Heart left ventricle (tissue), 13 donors: ENCODE measurements around the gene NAPSA.

ENCODE experiments used
- CTCF ChIP-seq, 12 donors: fragments of 200-600 bp; sonication (generic) in 4 of 12; IDR thresholded peaks; one replicate each; pipeline versions ENCODE4 v1.5.0 to v1.8.0; 2018 to 2022; ENCODE audit warnings: antibody characterized with exemption in 12 of 12, mild to moderate bottlenecking in 5 of 12
- POLR2A ChIP-seq, 2 donors: fragments of 450-650 bp; IDR thresholded peaks; one replicate each; pipeline ENCODE4 v1.6.1; 2017; ENCODE audit warnings: antibody characterized with exemption in 2 of 2, mild to moderate bottlenecking in 2 of 2, moderate library complexity in 2 of 2
- donor health status: ischemic (EF 13 %, LVEDD 7.1; RV severe dilation, severe dysfunction).
- donor health status: DM: no; HTN: yes; CAD: no.
- donor health status: DM: no; HTN: no; CAD: no.
- donor health status: ischemic (EF 25% LVEDD 6.9; RV normal size, moderate dysfunction).
- donor health status: ischemic (EF 25% LVEDD 5.7; RV mildly dilated, moderate dysfunction).
- donor health status: ischemic (EF 35%, LVEDD 5.7; RV mildly dilated, moderate dysfunction).
- donor health status: nonischemic (EF 11% LVEDD 7.7; RV severe dilation, severe dysfunction).
- donor health status: DM: yes; HTN: yes; CAD: no.
- donor health status: PGD.
- donor health status: ischemic (EF 29% LVEDD 5.4; RV normal size, mild dysfunction).
- donor health status: nonischemic (EF 23%, LVEDD 6.1; RV moderate dilation, normal function).

- TF ChIP-seq CTCF (IDR thresholded peaks at IDR 0.05) = no peak
- no peak for TF ChIP-seq POLR2A (IDR thresholded peaks at IDR 0.05)
Measured at GRCh38 chr19:50406829-50407228, 41.4 kb upstream of the NAPSA start.
